Progenitor cell of endocrine pancreas (in vitro differentiated cells): Measurements from ENCODE around the gene FOXN3. TPM values are rescaled to one million over a fixed set of nuclear protein-coding genes. Genes with fewer than 3 reads are reported as not detected.

Experiments
- DNase-seq: peaks from one replicate; pipeline ENCODE4 v3.0.0; 2021; ENCODE audit warnings: low spot score; ENCODE audit not compliant: unreplicated experiment
- H3K27ac Mint-ChIP-seq: 2 replicates; pipeline ENCODE4 v1.8.0; 2021; ENCODE audit warnings: mild to moderate bottlenecking, moderate library complexity, mixed read lengths
- H3K27me3 Mint-ChIP-seq: 2 replicates; pipeline ENCODE4 v1.8.0; 2021; ENCODE audit warnings: mixed read lengths
- H3K36me3 Mint-ChIP-seq: 2 replicates; pipeline ENCODE4 v1.8.0; 2022; ENCODE audit warnings: mixed read lengths; ENCODE audit not compliant: insufficient read depth
- H3K4me1 Mint-ChIP-seq: 2 replicates; pipeline ENCODE4 v1.8.0; 2021; ENCODE audit warnings: low read depth, mixed read lengths
- H3K4me3 Mint-ChIP-seq: 2 replicates; pipeline ENCODE4 v1.8.0; 2021; ENCODE audit warnings: low read depth, mild to moderate bottlenecking, moderate library complexity, mixed read lengths
- H3K9me3 Mint-ChIP-seq: 2 replicates; pipeline ENCODE4 v1.8.0; 2021; ENCODE audit warnings: low read depth, mixed read lengths
- CTCF ChIP-seq: fragments of 200-600 bp; sonication (generic); IDR thresholded peaks from one replicate; pipeline ENCODE4 v1.5.0; 2021; ENCODE audit warnings: antibody characterized with exemption, mild to moderate bottlenecking; ENCODE audit not compliant: unreplicated experiment
- total RNA-seq: library from RNA; stranded (reverse); gene quantifications from 2 replicates; pipeline ENCODE4 v1.2.1, GENCODE V29; 2021

Gene FOXN3
- total RNA-seq, 1 donor from 2014 or later: 25.8 TPM

- no peak overlapping the region for H3K4me3 Mint-ChIP-seq
- TF ChIP-seq CTCF: no peak
These were observed 25.2 kb upstream of the FOXN3 start for GRCh38 chr14:89442280-89442679.

GRCh38 chr14:89440986-89441909, 24.2 kb upstream of the FOXN3 start:
- TF ChIP-seq CTCF: no peak
- no peaks in the 10 kb centered on the region for H3K4me1 Mint-ChIP-seq

More at GRCh38 chr14:89442280-89442679, 25.2 kb upstream of the FOXN3 start:
- Mint-ChIP-seq H3K27me3 (peaks cover 13% of the 10 kb centered on the region), H3K9me3 (no peaks in the 10 kb centered on the region), H3K27ac (no peak overlapping the region), H3K36me3 (no peaks in the 10 kb centered on the region), H3K4me1 (no peaks in the 10 kb centered on the region)
- no peak for DNase-seq

GRCh38 chr14:89435892-89436656, 19.0 kb upstream of the FOXN3 start:
- TF ChIP-seq CTCF: no peak
- Mint-ChIP-seq H3K4me3 (no peak overlapping the region), H3K36me3 (no peaks in the 10 kb centered on the region), H3K4me1 (no peaks in the 10 kb centered on the region), H3K9me3 (no peaks in the 10 kb centered on the region), H3K27me3 (peaks cover 13% of the 10 kb centered on the region), H3K27ac (no peak overlapping the region)
- no peak for DNase-seq

More at GRCh38 chr14:89440986-89441909, 24.2 kb upstream of the FOXN3 start:
- Mint-ChIP-seq H3K27me3 (peaks cover 13% of the 10 kb centered on the region), H3K9me3 (no peaks in the 10 kb centered on the region), H3K4me3 (no peak overlapping the region), H3K36me3 (no peaks in the 10 kb centered on the region), H3K27ac (no peak overlapping the region)
- no peak for DNase-seq

- Mint-ChIP-seq H3K36me3 (no peaks in the 10 kb centered on the region), H3K4me1 (peaks cover 3% of the 10 kb centered on the region), H3K27me3 (peaks cover 11% of the 10 kb centered on the region), H3K4me3 (no peak overlapping the region), H3K27ac (no peak overlapping the region), H3K9me3 (no peaks in the 10 kb centered on the region)
- TF ChIP-seq CTCF: no peak
- DNase-seq: no peak
These were observed 18.5 kb upstream of the FOXN3 start for GRCh38 chr14:89435492-89435891.

- Mint-ChIP-seq H3K4me3 (no peak overlapping the region), H3K27me3 (peaks cover 21% of the 10 kb centered on the region), H3K4me1 (peaks cover 14% of the 10 kb centered on the region), H3K27ac (no peak overlapping the region), H3K9me3 (no peaks in the 10 kb centered on the region), H3K36me3 (no peaks in the 10 kb centered on the region)
- DNase-seq: no peak
- TF ChIP-seq CTCF: no peak
These were observed 15.2 kb upstream of the FOXN3 start for GRCh38 chr14:89432226-89432625.
